K562 (cell line): ENCODE data around the gene ANKRD13D. TPM values are rescaled to one million over a fixed set of nuclear protein-coding genes. Genes with fewer than 3 reads are reported as not detected.

Experiments used
- ASH1L ChIP-seq: fragments of 450-650 bp; IDR thresholded peaks from 2 replicates; pipeline ENCODE4 v1.6.1; 2018; ENCODE audit warnings: borderline replicate concordance, mild to moderate bottlenecking, low read depth; ENCODE audit not compliant: partially characterized antibody
- ATF2 ChIP-seq: sonication (generic); formaldehyde crosslinking; IDR thresholded peaks from 2 replicates; pipeline ENCODE4 v1.8.1; 2022; ENCODE audit warnings: missing genetic modification reagents
- BACH1 ChIP-seq: fragments of 200-800 bp; sonication (Bioruptor generic); IDR thresholded peaks from 2 replicates; pipeline ENCODE4 v1.6.1; 2016; ENCODE audit warnings: missing genetic modification characterization, missing compliant biosample characterization
- CBFB ChIP-seq: sonication (generic); formaldehyde crosslinking; IDR thresholded peaks from 2 replicates; pipeline ENCODE4 v1.4.0; 2020; ENCODE audit warnings: mild to moderate bottlenecking, missing genetic modification reagents
- CBX1 ChIP-seq: sonication (generic); IDR thresholded peaks from 2 replicates; pipeline ENCODE4 v1.6.1; 2016; ENCODE audit warnings: antibody characterized with exemption, low read depth, mild to moderate bottlenecking
- CXXC5 ChIP-seq: fragments of 250-450 bp; sonication (Bioruptor Pico); IDR thresholded peaks from 2 replicates; pipeline ENCODE4 v1.8.0; 2022; ENCODE audit warnings: inconsistent platforms, mild to moderate bottlenecking, moderate library complexity
- HDAC3 ChIP-seq: fragments of 450-650 bp; IDR thresholded peaks from 2 replicates; pipeline ENCODE4 v1.6.1; 2018; ENCODE audit warnings: borderline replicate concordance, mild to moderate bottlenecking, moderate library complexity; ENCODE audit not compliant: partially characterized antibody
- HOXB6 ChIP-seq: fragments of 250-450 bp; sonication (Bioruptor Pico); IDR thresholded peaks from 2 replicates; pipeline ENCODE4 v1.5.1; 2022; ENCODE audit warnings: mild to moderate bottlenecking, borderline replicate concordance
- LARP7 ChIP-seq: fragments of 450-650 bp; IDR thresholded peaks from 2 replicates; pipeline ENCODE4 v1.6.1; 2016
- MAFF ChIP-seq: IDR thresholded peaks from 2 replicates; pipeline ENCODE4 v1.6.1; 2012; ENCODE audit warnings: low read length, improper control_type of control experiment
- MED1 ChIP-seq: sonication (generic); formaldehyde crosslinking; IDR thresholded peaks from 2 replicates; pipeline ENCODE4 v1.8.1; 2023; ENCODE audit warnings: missing genetic modification reagents, borderline replicate concordance
- MTA1 ChIP-seq: fragments of 450-650 bp; IDR thresholded peaks from 2 replicates; pipeline ENCODE4 v1.6.1; 2017; ENCODE audit warnings: borderline replicate concordance
- NELFE ChIP-seq: IDR thresholded peaks from 2 replicates; pipeline ENCODE4 v1.6.1; 2011; ENCODE audit warnings: mild to moderate bottlenecking; ENCODE audit not compliant: insufficient read depth, insufficient read length
- PRPF4 ChIP-seq: fragments of 200-400 bp; formaldehyde crosslinking; IDR thresholded peaks from one replicate; pipeline ENCODE4 v1.6.1; 2017; ENCODE audit warnings: low read length, low read depth, mild to moderate bottlenecking; ENCODE audit not compliant: insufficient read depth, poor library complexity, severe bottlenecking
- PTTG1 ChIP-seq: fragments of 450-650 bp; IDR thresholded peaks from 2 replicates; pipeline ENCODE4 v1.6.1; 2016; ENCODE audit warnings: low read depth, mild to moderate bottlenecking, missing genetic modification characterization, missing compliant biosample characterization
- SRF ChIP-seq, 2 experiments: fragments of 250-450, 450-650 bp in 1 of 2; sonication (Bioruptor Pico) in 1 of 2; sonication (generic) in 1 of 2; formaldehyde crosslinking; IDR thresholded peaks; 2 replicates each; pipeline versions ENCODE4 v1.5.0 to v1.5.1; 2020 to 2022; ENCODE audit warnings: mild to moderate bottlenecking in 1 of 2, missing genetic modification reagents in 1 of 2
- TAF15 ChIP-seq: fragments of 200-400 bp; formaldehyde crosslinking; IDR thresholded peaks from 2 replicates; pipeline ENCODE4 v1.6.1; 2017; ENCODE audit warnings: mild to moderate bottlenecking, low read depth, low read length, moderate library complexity
- THRAP3 ChIP-seq: fragments of 450-650 bp; IDR thresholded peaks from 2 replicates; pipeline ENCODE4 v1.6.1; 2016; ENCODE audit warnings: mild to moderate bottlenecking, inconsistent platforms, borderline replicate concordance
- YY1 ChIP-seq, 3 experiments: IDR thresholded peaks; 2 replicates each; pipeline ENCODE4 v1.6.1; 2011; ENCODE audit warnings: low read length in 2 of 3, mild to moderate bottlenecking in 2 of 3, moderate library complexity in 2 of 3, borderline replicate concordance in 1 of 3, control low read depth in 1 of 3, low read depth in 1 of 3; ENCODE audit not compliant: insufficient read depth in 3 of 3, insufficient replicate concordance in 2 of 3, control insufficient read depth in 1 of 3, insufficient read length in 1 of 3; ENCODE audit errors: extremely low read depth in 1 of 3
- ZBTB17 ChIP-seq: fragments of 450-650 bp; formaldehyde crosslinking; IDR thresholded peaks from 2 replicates; pipeline ENCODE4 v1.4.0; 2020; ENCODE audit warnings: mild to moderate bottlenecking
- ZKSCAN8 ChIP-seq: fragments of 200-800 bp; sonication (Bioruptor generic); IDR thresholded peaks from 2 replicates; pipeline ENCODE4 v1.6.1; 2016; ENCODE audit warnings: missing genetic modification characterization, missing compliant biosample characterization
- ZNF274 ChIP-seq: IDR thresholded peaks from 2 replicates; pipeline ENCODE4 v1.6.1; 2011; ENCODE audit warnings: low read depth, mild to moderate bottlenecking, low read length, moderate library complexity, borderline replicate concordance
- ZNF316 ChIP-seq: fragments of 450-650 bp; IDR thresholded peaks from 2 replicates; pipeline ENCODE4 v1.6.1; 2016
- polyA plus RNA-seq, 8 experiments: library from polyadenylated mRNA; depleted of rRNA in 4 of 8; stranded (reverse) in 5 of 8; unstranded in 3 of 8; fragments of >200 nt; fragmentation: Nextera tagmentation in 2 of 8; fragmentation: Illumina TruSeq in 1 of 8; extraction: Ambion mirVana in 2 of 8; extraction: Trizol in 1 of 8; gene quantifications; 2 replicates each; pipeline versions ENCODE4 v1.2.1 to v1.2.3, GENCODE V29; 2011 to 2014; ENCODE audit warnings: inconsistent platforms in 1 of 8, missing spikeins in 1 of 8
- total RNA-seq, 7 experiments: library from RNA; depleted of rRNA in 6 of 7; stranded (reverse); fragments of >200 nt in 6 of 7; fragmentation: Illumina TruSeq in 2 of 7; extraction: Trizol in 2 of 7; gene quantifications; 2 replicates each; pipeline versions ENCODE4 v1.2.1 to v1.2.3, GENCODE V29; 2011 to 2021; ENCODE audit warnings: low replicate concordance in 1 of 7
- TF ChIP-seq, protein P1 (sequence below): fragments of 450-650 bp; IDR thresholded peaks from one replicate; pipeline ENCODE4 v1.6.1; 2018; ENCODE audit warnings: mild to moderate bottlenecking, moderate library complexity; ENCODE audit not compliant: partially characterized antibody
- TF ChIP-seq, protein P2 (sequence below): fragments of 450-650 bp; formaldehyde crosslinking; IDR thresholded peaks from 2 replicates; pipeline ENCODE4 v1.4.0; 2022; ENCODE audit warnings: mild to moderate bottlenecking, moderate library complexity
- TF ChIP-seq, protein P3 (sequence below): sonication (generic); formaldehyde crosslinking; IDR thresholded peaks from 2 replicates; pipeline ENCODE4 v1.8.0; 2022; ENCODE audit warnings: mild to moderate bottlenecking, missing genetic modification reagents

The ANKRD13D gene
- total and polyA plus RNA-seq, 9 of the 15 experiments (the other 6 are each of a cell fraction or from before 2014, with no cell fraction given): 0.94 to 40.9 (median 22.4) TPM

DNA sequence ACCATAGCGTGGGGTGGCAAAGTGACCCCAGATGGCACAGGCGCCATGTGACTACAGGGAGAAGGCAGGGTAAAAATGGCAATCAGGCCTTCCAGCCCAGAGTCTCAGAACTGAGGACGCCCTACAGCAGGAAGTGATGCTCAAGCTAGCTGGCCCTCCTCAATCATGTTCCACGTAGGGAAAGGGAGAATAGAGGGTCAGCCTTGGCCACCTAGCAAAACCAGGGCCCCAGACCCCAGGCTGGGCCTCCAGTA is 978 bp upstream of the ANKRD13D start (continued):
- no peak for TF ChIP-seq THRAP3
- no peak for TF ChIP-seq YY1 (IDR thresholded peaks at IDR 0.05; ENCODE audit: borderline replicate concordance in 1 of 3, control insufficient read depth in 1 of 3, extremely low read depth in 1 of 3, insufficient read depth in 3 of 3, insufficient read length in 1 of 3, insufficient replicate concordance in 2 of 3, low read depth in 1 of 3, low read length in 2 of 3)
- peak; percentile 22; the same call in 1 of the 2 replicates for TF ChIP-seq HOXB6
- TF ChIP-seq ZBTB17: peak; percentile 59; the same call in 1 of the 2 replicates
- TF ChIP-seq MTA1: no peak
- no peak for TF ChIP-seq MED1 (CRISPR knock-in tag)
- TF ChIP-seq, protein P1, sequence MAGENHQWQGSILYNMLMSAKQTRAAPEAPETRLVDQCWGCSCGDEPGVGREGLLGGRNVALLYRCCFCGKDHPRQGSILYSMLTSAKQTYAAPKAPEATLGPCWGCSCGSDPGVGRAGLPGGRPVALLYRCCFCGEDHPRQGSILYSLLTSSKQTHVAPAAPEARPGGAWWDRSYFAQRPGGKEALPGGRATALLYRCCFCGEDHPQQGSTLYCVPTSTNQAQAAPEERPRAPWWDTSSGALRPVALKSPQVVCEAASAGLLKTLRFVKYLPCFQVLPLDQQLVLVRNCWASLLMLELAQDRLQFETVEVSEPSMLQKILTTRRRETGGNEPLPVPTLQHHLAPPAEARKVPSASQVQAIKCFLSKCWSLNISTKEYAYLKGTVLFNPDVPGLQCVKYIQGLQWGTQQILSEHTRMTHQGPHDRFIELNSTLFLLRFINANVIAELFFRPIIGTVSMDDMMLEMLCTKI: no peak
- no peak for TF ChIP-seq NELFE
- TF ChIP-seq, protein P2, sequence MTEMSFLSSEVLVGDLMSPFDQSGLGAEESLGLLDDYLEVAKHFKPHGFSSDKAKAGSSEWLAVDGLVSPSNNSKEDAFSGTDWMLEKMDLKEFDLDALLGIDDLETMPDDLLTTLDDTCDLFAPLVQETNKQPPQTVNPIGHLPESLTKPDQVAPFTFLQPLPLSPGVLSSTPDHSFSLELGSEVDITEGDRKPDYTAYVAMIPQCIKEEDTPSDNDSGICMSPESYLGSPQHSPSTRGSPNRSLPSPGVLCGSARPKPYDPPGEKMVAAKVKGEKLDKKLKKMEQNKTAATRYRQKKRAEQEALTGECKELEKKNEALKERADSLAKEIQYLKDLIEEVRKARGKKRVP (CRISPR knock-in tag): 0 out of 2 replicates have a peak, but pooled peaks have one; percentile 10
- TF ChIP-seq PRPF4: no peak
- TF ChIP-seq, protein P3, sequence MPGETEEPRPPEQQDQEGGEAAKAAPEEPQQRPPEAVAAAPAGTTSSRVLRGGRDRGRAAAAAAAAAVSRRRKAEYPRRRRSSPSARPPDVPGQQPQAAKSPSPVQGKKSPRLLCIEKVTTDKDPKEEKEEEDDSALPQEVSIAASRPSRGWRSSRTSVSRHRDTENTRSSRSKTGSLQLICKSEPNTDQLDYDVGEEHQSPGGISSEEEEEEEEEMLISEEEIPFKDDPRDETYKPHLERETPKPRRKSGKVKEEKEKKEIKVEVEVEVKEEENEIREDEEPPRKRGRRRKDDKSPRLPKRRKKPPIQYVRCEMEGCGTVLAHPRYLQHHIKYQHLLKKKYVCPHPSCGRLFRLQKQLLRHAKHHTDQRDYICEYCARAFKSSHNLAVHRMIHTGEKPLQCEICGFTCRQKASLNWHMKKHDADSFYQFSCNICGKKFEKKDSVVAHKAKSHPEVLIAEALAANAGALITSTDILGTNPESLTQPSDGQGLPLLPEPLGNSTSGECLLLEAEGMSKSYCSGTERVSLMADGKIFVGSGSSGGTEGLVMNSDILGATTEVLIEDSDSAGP (CRISPR knock-in tag): no peak
- no peak for TF ChIP-seq ATF2 (CRISPR knock-in tag)
- no peak for TF ChIP-seq MAFF
- no peak for TF ChIP-seq CBX1
- no peak for TF ChIP-seq ZNF274
- TF ChIP-seq ZNF316: no peak
- TF ChIP-seq CBFB (CRISPR knock-in tag): no peak
- TF ChIP-seq TAF15: no peak
- TF ChIP-seq BACH1 (tag): peak; percentile 73; the same call in 1 of the 2 replicates
- TF ChIP-seq ZKSCAN8 (CRISPR knock-in tag): no peak
- no peak for TF ChIP-seq LARP7
- TF ChIP-seq HDAC3: no peak
- TF ChIP-seq ASH1L: no peak
- TF ChIP-seq CXXC5 (CRISPR knock-in tag): no peak
- no peak for TF ChIP-seq PTTG1 (tag)
- TF ChIP-seq SRF (CRISPR knock-in tag; IDR thresholded peaks at IDR 0.05): no peak
